A549 (cell line): ENCODE results near the gene UVRAG. TPM values are rescaled to one million over a fixed set of nuclear protein-coding genes. Genes with fewer than 3 reads are reported as not detected.

ENCODE experiments used
- ATAC-seq, 2 experiments: fragments of 200-7000 bp in 1 of 2; fragments of >200 bp in 1 of 2; cut with Nextera tagmentation in 1 of 2; cut with Tn5 transposase in 1 of 2; 3 replicates each; pipeline versions ENCODE4 v1.8.0 to v1.9.1; 2018 to 2020; ENCODE audit warnings: mild to moderate bottlenecking in 1 of 2, moderate library complexity in 1 of 2
- CTCF ChIA-PET: fragments of 300-600 bp; sonication (Branson Sonifier 250); formaldehyde crosslinking; extraction: SDS; loops from one replicate; lab custom pipeline; 2021; ENCODE audit warnings: antibody characterized with exemption, inconsistent platforms; lab: Yijun Ruan, JAX
- POLR2A ChIA-PET: fragments of 350-600 bp; formaldehyde crosslinking; extraction: SDS; loops from one replicate; lab custom pipeline; 2021; ENCODE audit warnings: antibody characterized with exemption, inconsistent platforms; lab: Yijun Ruan, JAX
- DNase-seq, 2 experiments: peaks; one replicate each; pipeline versions ENCODE4 v3.0.0 to v3.0.0-alpha.2; 2011 to 2016; ENCODE audit warnings: low read depth in 1 of 2, low spot score in 1 of 2
- FAIRE-seq: peaks from 2 replicates; lab custom pipeline; 2011; peaks lifted over from hg19 to GRCh38; lab: Jason Lieb, UNC
- H3K27ac ChIP-seq, 2 experiments: fragments of >200 bp; sonication (Bioruptor Twin); formaldehyde crosslinking; 3 replicates each; pipeline ENCODE4 v1.5.1; 2016 to 2017
- H3K4me1 ChIP-seq: fragments of >200 bp; sonication (Bioruptor Twin); formaldehyde crosslinking; 3 replicates; pipeline ENCODE4 v1.6.1; 2016
- H3K4me2 ChIP-seq: fragments of >200 bp; sonication (Bioruptor Twin); formaldehyde crosslinking; 3 replicates; pipeline ENCODE4 v1.6.1; 2016
- H3K4me3 ChIP-seq: fragments of >200 bp; sonication (Bioruptor Twin); formaldehyde crosslinking; 3 replicates; pipeline ENCODE4 v1.5.1; 2016
- H3K9me3 ChIP-seq: fragments of >200 bp; sonication (Bioruptor Twin); formaldehyde crosslinking; 3 replicates; pipeline ENCODE4 v1.6.1; 2016
- BCL3 ChIP-seq: fragments of >200 bp; sonication (Bioruptor Twin); formaldehyde crosslinking; IDR thresholded peaks from 3 replicates; pipeline ENCODE4 v1.6.1; 2016
- CBX2 ChIP-seq: fragments of 200-600 bp; sonication (generic); IDR thresholded peaks from 2 replicates; pipeline ENCODE4 v1.6.1; 2016; ENCODE audit warnings: low read depth, mild to moderate bottlenecking, borderline replicate concordance
- CHD4 ChIP-seq: fragments of 200-600 bp; sonication (generic); IDR thresholded peaks from 2 replicates; pipeline ENCODE4 v1.6.1; 2016; ENCODE audit warnings: antibody characterized with exemption, mild to moderate bottlenecking, borderline replicate concordance
- EHF ChIP-seq: fragments of 250-450 bp; sonication (Bioruptor Pico); IDR thresholded peaks from 2 replicates; pipeline ENCODE4 v1.5.0; 2020; ENCODE audit warnings: mild to moderate bottlenecking
- ESRRA ChIP-seq: fragments of 150-350 bp; IDR thresholded peaks from 2 replicates; pipeline ENCODE4 v1.6.1; 2014; ENCODE audit warnings: mild to moderate bottlenecking, low read length, borderline replicate concordance
- GATA3 ChIP-seq: IDR thresholded peaks from 2 replicates; pipeline ENCODE4 v1.6.1; 2012; ENCODE audit warnings: borderline replicate concordance
- HEYL ChIP-seq: fragments of 250-450 bp; sonication (Bioruptor Pico); IDR thresholded peaks from 2 replicates; pipeline ENCODE4 v1.8.0; 2021; ENCODE audit warnings: mild to moderate bottlenecking, moderate library complexity
- JUNB ChIP-seq: fragments of >200 bp; sonication (Bioruptor Twin); formaldehyde crosslinking; IDR thresholded peaks from 2 replicates; pipeline ENCODE4 v1.6.1; 2016
- MYC ChIP-seq: IDR thresholded peaks from 2 replicates; pipeline ENCODE4 v1.6.1; 2012; ENCODE audit warnings: mild to moderate bottlenecking, inconsistent platforms, low read length, improper control_type of control experiment, borderline replicate concordance
- PHF8 ChIP-seq: fragments of 200-600 bp; sonication (generic); IDR thresholded peaks from 2 replicates; pipeline ENCODE4 v1.6.1; 2016; ENCODE audit warnings: low read depth, mild to moderate bottlenecking, antibody characterized with exemption, moderate library complexity, borderline replicate concordance
- RCOR1 ChIP-seq: fragments of 150-350 bp; IDR thresholded peaks from 2 replicates; pipeline ENCODE4 v1.6.1; 2014; ENCODE audit warnings: antibody characterized with exemption, low read length, low read depth
- SMC3 ChIP-seq: fragments of >200 bp; sonication (Bioruptor Twin); formaldehyde crosslinking; IDR thresholded peaks from 3 replicates; pipeline ENCODE4 v1.6.1; 2018; ENCODE audit warnings: inconsistent platforms
- USF2 ChIP-seq: fragments of 450-650 bp; IDR thresholded peaks from 2 replicates; pipeline ENCODE4 v1.6.1; 2014; ENCODE audit warnings: antibody characterized with exemption
- WGBS: methylation state at CpG from one replicate; pipeline ENCODE4 v1.1.6; 2017; ENCODE audit errors: missing lambda C conversion rate; 5-methylcytosine and 5-hydroxymethylcytosine counted together
- polyA plus RNA-seq, 4 experiments: library from polyadenylated mRNA; depleted of rRNA in 3 of 4; stranded (reverse); fragments of >200 nt; fragmentation: RNase III in 1 of 4; extraction: RNeasy Plus Mini Kit Qiagen cat#74134 plus additional on column Dnase treatment in 1 of 4; gene quantifications; 2 replicates in 3 of 4; 3 replicates in 1 of 4; pipeline ENCODE4 v1.2.3, GENCODE V29; 2011 to 2017
- TF ChIP-seq, protein P1 (sequence below): fragments of >200 bp; sonication (Bioruptor Twin); formaldehyde crosslinking; IDR thresholded peaks from 3 replicates; pipeline ENCODE4 v1.5.1; 2016
- TF ChIP-seq, protein P2 (sequence below): fragments of 200-600 bp; sonication (generic); IDR thresholded peaks from 2 replicates; pipeline ENCODE4 v1.6.1; 2016; ENCODE audit warnings: antibody characterized with exemption, mild to moderate bottlenecking, moderate library complexity

The UVRAG gene
- polyA plus RNA-seq, 2 of the 4 experiments (the other 2 are of a cell fraction) = 6.1 to 14.1 TPM

DNA sequence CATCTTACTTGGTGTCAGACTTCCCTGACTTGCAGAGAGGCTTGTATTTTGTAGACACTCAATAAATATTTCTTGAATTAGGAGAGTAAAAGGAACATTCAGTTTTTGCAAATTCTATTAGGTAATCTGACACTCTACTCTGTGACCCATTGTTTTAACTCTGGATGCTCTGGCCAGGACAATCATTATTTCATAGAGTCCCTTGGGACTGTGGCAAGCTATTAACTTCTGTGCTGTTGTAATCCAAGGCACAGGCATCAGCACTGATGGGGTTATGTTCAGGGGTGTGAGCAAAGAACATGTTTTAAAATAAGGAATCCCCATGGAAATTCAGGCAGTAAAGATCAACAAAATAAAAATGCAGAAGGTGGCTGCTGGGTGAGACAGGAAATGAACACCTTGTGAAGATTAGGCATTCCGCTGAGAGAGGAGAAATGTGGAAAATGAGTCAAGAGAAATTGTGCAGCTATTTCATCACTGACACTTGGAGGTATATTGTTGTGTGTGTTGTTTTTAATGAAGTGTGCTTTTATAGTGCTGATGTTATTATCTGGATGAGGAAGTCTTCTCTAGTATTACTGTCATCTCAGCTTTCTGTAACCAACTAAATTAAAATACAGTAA is 216.1 kb downstream of the UVRAG start:
- FAIRE-seq = no peak
- no peak for TF ChIP-seq USF2
- TF ChIP-seq SMC3 = no peak
- no peak for TF ChIP-seq RCOR1
- no peak for TF ChIP-seq EHF
- no peak for TF ChIP-seq ESRRA
- TF ChIP-seq MYC = no peak
- TF ChIP-seq HEYL (CRISPR knock-in tag) = no peak
- TF ChIP-seq BCL3 = no peak
- Histone ChIP-seq H3K4me1 (peaks cover 57% of the 10 kb centered on the region), H3K4me3 (peak overlapping the region; percentile 3; the same call in 1 of the 3 replicates), H3K27ac (peak overlapping the region; percentile 75 to 76), H3K4me2 (peak overlapping the region; percentile 75), H3K9me3 (no peaks in the 10 kb centered on the region)
- DNase-seq = peak in 1 of 2 experiments; percentile 37
- 12% methylated on average over 1 of the region's 1 CpG for WGBS
- ChIA-PET CTCF (interaction anchor here (0.6 to 2.2 kb wide), 3 partner anchors 24 to 121 kb away, joined by 3 to 7 read pairs (median 6); no protein-coding TSS in a partner anchor), POLR2A (no interaction called here)
- ATAC-seq = peak; percentile 65 to 69

DNA sequence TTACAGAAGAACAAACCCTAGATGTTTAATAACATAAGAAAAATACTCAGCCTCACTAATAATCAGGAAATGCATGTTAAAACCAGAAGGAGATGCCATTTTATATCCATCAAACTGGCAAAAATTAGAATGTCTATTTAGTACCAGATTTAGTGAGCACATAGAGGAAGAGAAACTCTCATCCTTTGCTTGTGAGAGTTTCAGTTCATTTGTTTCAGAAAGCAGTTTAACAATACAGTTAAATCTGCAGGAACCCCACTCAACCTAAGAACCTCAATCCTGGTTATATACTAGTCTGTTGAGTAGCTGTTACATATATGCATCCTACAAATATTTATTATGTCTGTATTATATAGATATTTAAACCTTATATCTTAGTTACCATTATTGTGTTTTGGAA is 218.7 kb downstream of the UVRAG start:
- POLR2A ChIA-PET = no interaction called here
- no peak for DNase-seq

More for the DNA sequence above, 218.7 kb downstream of the UVRAG start:
- FAIRE-seq = no peak
- Histone ChIP-seq H3K4me2 (peak overlapping the region; percentile 49; the same call in 2 of the 3 replicates), H3K4me3 (no peak overlapping the region), H3K9me3 (no peaks in the 10 kb centered on the region), H3K27ac (peak overlapping the region in 1 of 2 experiments; percentile 1; a peak in 2 of 6 replicates), H3K4me1 (peaks cover 65% of the 10 kb centered on the region)
- TF ChIP-seq, protein P1, sequence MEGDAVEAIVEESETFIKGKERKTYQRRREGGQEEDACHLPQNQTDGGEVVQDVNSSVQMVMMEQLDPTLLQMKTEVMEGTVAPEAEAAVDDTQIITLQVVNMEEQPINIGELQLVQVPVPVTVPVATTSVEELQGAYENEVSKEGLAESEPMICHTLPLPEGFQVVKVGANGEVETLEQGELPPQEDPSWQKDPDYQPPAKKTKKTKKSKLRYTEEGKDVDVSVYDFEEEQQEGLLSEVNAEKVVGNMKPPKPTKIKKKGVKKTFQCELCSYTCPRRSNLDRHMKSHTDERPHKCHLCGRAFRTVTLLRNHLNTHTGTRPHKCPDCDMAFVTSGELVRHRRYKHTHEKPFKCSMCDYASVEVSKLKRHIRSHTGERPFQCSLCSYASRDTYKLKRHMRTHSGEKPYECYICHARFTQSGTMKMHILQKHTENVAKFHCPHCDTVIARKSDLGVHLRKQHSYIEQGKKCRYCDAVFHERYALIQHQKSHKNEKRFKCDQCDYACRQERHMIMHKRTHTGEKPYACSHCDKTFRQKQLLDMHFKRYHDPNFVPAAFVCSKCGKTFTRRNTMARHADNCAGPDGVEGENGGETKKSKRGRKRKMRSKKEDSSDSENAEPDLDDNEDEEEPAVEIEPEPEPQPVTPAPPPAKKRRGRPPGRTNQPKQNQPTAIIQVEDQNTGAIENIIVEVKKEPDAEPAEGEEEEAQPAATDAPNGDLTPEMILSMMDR = no peak
- no peak for TF ChIP-seq CHD4
- no peak for TF ChIP-seq CBX2
- no peak for TF ChIP-seq GATA3
- no peak for TF ChIP-seq JUNB
- no peak for TF ChIP-seq USF2
- TF ChIP-seq, protein P2, sequence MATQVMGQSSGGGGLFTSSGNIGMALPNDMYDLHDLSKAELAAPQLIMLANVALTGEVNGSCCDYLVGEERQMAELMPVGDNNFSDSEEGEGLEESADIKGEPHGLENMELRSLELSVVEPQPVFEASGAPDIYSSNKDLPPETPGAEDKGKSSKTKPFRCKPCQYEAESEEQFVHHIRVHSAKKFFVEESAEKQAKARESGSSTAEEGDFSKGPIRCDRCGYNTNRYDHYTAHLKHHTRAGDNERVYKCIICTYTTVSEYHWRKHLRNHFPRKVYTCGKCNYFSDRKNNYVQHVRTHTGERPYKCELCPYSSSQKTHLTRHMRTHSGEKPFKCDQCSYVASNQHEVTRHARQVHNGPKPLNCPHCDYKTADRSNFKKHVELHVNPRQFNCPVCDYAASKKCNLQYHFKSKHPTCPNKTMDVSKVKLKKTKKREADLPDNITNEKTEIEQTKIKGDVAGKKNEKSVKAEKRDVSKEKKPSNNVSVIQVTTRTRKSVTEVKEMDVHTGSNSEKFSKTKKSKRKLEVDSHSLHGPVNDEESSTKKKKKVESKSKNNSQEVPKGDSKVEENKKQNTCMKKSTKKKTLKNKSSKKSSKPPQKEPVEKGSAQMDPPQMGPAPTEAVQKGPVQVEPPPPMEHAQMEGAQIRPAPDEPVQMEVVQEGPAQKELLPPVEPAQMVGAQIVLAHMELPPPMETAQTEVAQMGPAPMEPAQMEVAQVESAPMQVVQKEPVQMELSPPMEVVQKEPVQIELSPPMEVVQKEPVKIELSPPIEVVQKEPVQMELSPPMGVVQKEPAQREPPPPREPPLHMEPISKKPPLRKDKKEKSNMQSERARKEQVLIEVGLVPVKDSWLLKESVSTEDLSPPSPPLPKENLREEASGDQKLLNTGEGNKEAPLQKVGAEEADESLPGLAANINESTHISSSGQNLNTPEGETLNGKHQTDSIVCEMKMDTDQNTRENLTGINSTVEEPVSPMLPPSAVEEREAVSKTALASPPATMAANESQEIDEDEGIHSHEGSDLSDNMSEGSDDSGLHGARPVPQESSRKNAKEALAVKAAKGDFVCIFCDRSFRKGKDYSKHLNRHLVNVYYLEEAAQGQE = no peak
- no peak for TF ChIP-seq PHF8
- CTCF ChIA-PET = interaction anchor here (1.7 kb wide), 1 partner anchor 118 kb away, joined by 6 read pairs; no protein-coding TSS in a partner anchor
- ATAC-seq = no peak
